ENCODE data around the gene PCDH9.

The PCDH9 gene

GRCh38 chr13:66348745-66349690 lies 881.1 kb downstream of the PCDH9 start:
- Histone ChIP-seq H3K9me2 (replicated peaks; ENCODE audit: low read depth, low read length) (no peaks in the 10 kb centered on the region), H3K36me3 (ENCODE audit: insufficient read depth, low read length) (no peaks in the 10 kb centered on the region), H3K4me2 (ENCODE audit: low read depth, low read length, poor library complexity, severe bottlenecking) (no peak overlapping the region), H3K79me2 (ENCODE audit: insufficient read depth, low read length) (no peaks in the 10 kb centered on the region), H2AFZ (ENCODE audit: low read length) (no peak overlapping the region), H3K4me1 (ENCODE audit: insufficient read depth, low read length, poor library complexity, severe bottlenecking) (no peaks in the 10 kb centered on the region), H3F3A (ENCODE audit: low read depth) (no peaks in the 10 kb centered on the region), H3K27me3 (ENCODE audit: insufficient read depth, low read length, poor library complexity, severe bottlenecking) (no peaks in the 10 kb centered on the region), H3K9me3 (ENCODE audit: insufficient read depth, low read depth, low read length) (no peaks in the 10 kb centered on the region), H3K4me3 (ENCODE audit: low read length, poor library complexity, severe bottlenecking) (no peak overlapping the region), H3K9ac (ENCODE audit: low read depth, low read length, poor library complexity, severe bottlenecking) (no peak overlapping the region), H4K20me1 (ENCODE audit: insufficient read depth, low read length, poor library complexity, severe bottlenecking) (no peaks in the 10 kb centered on the region)
- TF ChIP-seq EZH2phosphoT487 (IDR thresholded peaks at IDR 0.05; ENCODE audit: borderline replicate concordance) (no peak), CTCF (conservative IDR thresholded peaks at IDR 0.05; ENCODE audit: low read length) (no peak)

- H3F3A ChIP-seq (ENCODE audit: low read depth), result no peaks in the 10 kb centered on the region
- no peak overlapping the region for H3K4me3 ChIP-seq (ENCODE audit: low read length, poor library complexity, severe bottlenecking)
- no peaks in the 10 kb centered on the region for H3K27me3 ChIP-seq (ENCODE audit: insufficient read depth, low read length, poor library complexity, severe bottlenecking)
- no peak overlapping the region for H2AFZ ChIP-seq (ENCODE audit: low read length)
- H3K4me1 ChIP-seq (ENCODE audit: insufficient read depth, low read length, poor library complexity, severe bottlenecking), result no peaks in the 10 kb centered on the region
- no peak for TF ChIP-seq CTCF (conservative IDR thresholded peaks at IDR 0.05; ENCODE audit: low read length)
- no peak for TF ChIP-seq EZH2phosphoT487 (IDR thresholded peaks at IDR 0.05; ENCODE audit: borderline replicate concordance)
- no peaks in the 10 kb centered on the region for H3K79me2 ChIP-seq (ENCODE audit: insufficient read depth, low read length)
- H4K20me1 ChIP-seq (ENCODE audit: insufficient read depth, low read length, poor library complexity, severe bottlenecking), result no peaks in the 10 kb centered on the region
- no peak overlapping the region for H3K4me2 ChIP-seq (ENCODE audit: low read depth, low read length, poor library complexity, severe bottlenecking)
- H3K36me3 ChIP-seq (ENCODE audit: insufficient read depth, low read length), result no peaks in the 10 kb centered on the region
- no peaks in the 10 kb centered on the region for H3K9me3 ChIP-seq (ENCODE audit: insufficient read depth, low read depth, low read length)
- no peak overlapping the region for H3K9ac ChIP-seq (ENCODE audit: low read depth, low read length, poor library complexity, severe bottlenecking)
- H3K9me2 ChIP-seq (replicated peaks; ENCODE audit: low read depth, low read length), result no peaks in the 10 kb centered on the region
Measured at GRCh38 chr13:66347486-66348117, 882.5 kb downstream of the PCDH9 start.

- Histone ChIP-seq H3F3A (ENCODE audit: low read depth) (no peaks in the 10 kb centered on the region), H3K9ac (ENCODE audit: low read depth, low read length, poor library complexity, severe bottlenecking) (no peak overlapping the region), H2AFZ (ENCODE audit: low read length) (no peak overlapping the region), H3K4me1 (ENCODE audit: insufficient read depth, low read length, poor library complexity, severe bottlenecking) (no peaks in the 10 kb centered on the region), H3K4me2 (ENCODE audit: low read depth, low read length, poor library complexity, severe bottlenecking) (no peak overlapping the region), H3K9me2 (replicated peaks; ENCODE audit: low read depth, low read length) (no peaks in the 10 kb centered on the region), H3K4me3 (ENCODE audit: low read length, poor library complexity, severe bottlenecking) (no peak overlapping the region), H4K20me1 (ENCODE audit: insufficient read depth, low read length, poor library complexity, severe bottlenecking) (no peaks in the 10 kb centered on the region), H3K36me3 (ENCODE audit: insufficient read depth, low read length) (no peaks in the 10 kb centered on the region), H3K79me2 (ENCODE audit: insufficient read depth, low read length) (no peaks in the 10 kb centered on the region), H3K27me3 (ENCODE audit: insufficient read depth, low read length, poor library complexity, severe bottlenecking) (no peaks in the 10 kb centered on the region), H3K9me3 (ENCODE audit: insufficient read depth, low read depth, low read length) (no peaks in the 10 kb centered on the region)
- TF ChIP-seq CTCF (conservative IDR thresholded peaks at IDR 0.05; ENCODE audit: low read length), result no peak
- no peak for TF ChIP-seq EZH2phosphoT487 (IDR thresholded peaks at IDR 0.05; ENCODE audit: borderline replicate concordance)
Measured at GRCh38 chr13:66345971-66346370, 884.2 kb downstream of the PCDH9 start.

Measured in Loucy (cell line).